Skeletal muscle tissue (tissue), 4 donors: ENCODE data around the gene ANO8. TPM values are rescaled to one million over a fixed set of nuclear protein-coding genes. Genes with fewer than 3 reads are reported as not detected.
"Not testable (repeated sequence)": the region's sequence is repeated elsewhere in the genome, so short reads cannot be mapped to it uniquely, and the experiment has no call there.

Source experiments
- H3K27ac ChIP-seq: one replicate; pipeline ENCODE4 v1.7.0; 2013; ENCODE audit warnings: mild to moderate bottlenecking, low read depth, low read length, inconsistent platforms
- H3K27me3 ChIP-seq, 3 donors: one replicate each; pipeline ENCODE4 v1.7.0; 2013; ENCODE audit warnings: low read length in 3 of 3; ENCODE audit not compliant: control insufficient read depth in 3 of 3, insufficient read depth in 3 of 3
- H3K36me3 ChIP-seq, 3 donors: one replicate each; pipeline ENCODE4 v1.7.0; 2013; ENCODE audit warnings: low read length in 3 of 3; ENCODE audit not compliant: control insufficient read depth in 3 of 3, insufficient read depth in 3 of 3
- H3K4me1 ChIP-seq, 3 donors: one replicate each; pipeline ENCODE4 v1.7.0; 2013; ENCODE audit warnings: low read length in 3 of 3, mild to moderate bottlenecking in 3 of 3; ENCODE audit not compliant: control insufficient read depth in 3 of 3, insufficient read depth in 3 of 3
- H3K4me3 ChIP-seq, 3 donors: one replicate each; pipeline ENCODE4 v1.7.0; 2013; ENCODE audit warnings: low read length in 3 of 3
- H3K9ac ChIP-seq, 3 donors: one replicate each; pipeline ENCODE4 v1.7.0; 2013; ENCODE audit warnings: low read length in 3 of 3, mild to moderate bottlenecking in 3 of 3, moderate library complexity in 2 of 3, low read depth in 1 of 3
- H3K9me3 ChIP-seq, 3 donors: one replicate each; pipeline ENCODE4 v1.7.0; 2013; ENCODE audit warnings: low read length in 3 of 3; ENCODE audit not compliant: control insufficient read depth in 3 of 3
- total RNA-seq: library from RNA; depleted of rRNA; stranded (reverse); fragments of >200 nt; gene quantifications from one replicate; pipeline ENCODE4 v1.2.3, GENCODE V29; 2014
- donor health status: Osteomylitis.

ANO8 gene
- total RNA-seq, 1 donor from 2014 or later = 1.6 TPM

DNA sequence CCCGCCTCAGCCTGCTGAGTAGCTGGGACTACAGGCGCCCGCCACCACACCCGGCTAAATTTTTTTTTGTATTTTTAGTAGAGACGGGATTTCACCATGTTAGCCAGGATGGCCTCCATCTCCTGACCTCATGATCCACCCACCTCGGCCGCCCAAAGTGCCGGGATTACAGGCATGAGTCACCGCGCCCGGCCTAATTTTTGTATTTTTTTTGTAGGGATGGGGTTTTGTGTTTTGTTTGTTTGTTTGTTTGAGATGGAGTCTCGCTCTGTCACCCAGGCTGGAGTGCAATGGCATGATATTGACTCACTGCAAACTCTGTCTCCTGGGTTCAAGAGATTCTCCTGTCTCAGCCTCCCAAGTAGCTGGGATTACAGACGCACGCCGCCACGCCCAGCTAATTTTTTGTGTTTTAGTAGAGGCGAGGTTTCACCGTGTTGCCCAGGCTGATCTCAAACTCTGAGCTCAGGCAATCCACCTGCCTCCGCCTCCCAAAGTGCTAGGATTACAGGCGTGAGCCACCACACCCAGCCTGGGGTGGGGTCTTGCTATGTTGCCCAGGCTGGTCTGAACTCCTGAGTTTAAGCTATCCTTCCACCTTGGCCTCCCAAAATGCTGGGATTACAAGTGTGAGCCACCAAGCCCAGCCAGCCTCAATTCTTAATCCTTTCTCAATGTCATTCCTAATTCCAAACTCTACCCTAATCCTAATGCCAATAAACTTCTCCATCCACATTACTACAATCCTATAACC, 29.4 kb upstream of the ANO8 start:
- not testable (repeated sequence) for H3K4me3 ChIP-seq, H3K27ac ChIP-seq, H3K9ac ChIP-seq, H3K27me3 ChIP-seq, H3K9me3 ChIP-seq, H3K36me3 ChIP-seq, H3K4me1 ChIP-seq

DNA sequence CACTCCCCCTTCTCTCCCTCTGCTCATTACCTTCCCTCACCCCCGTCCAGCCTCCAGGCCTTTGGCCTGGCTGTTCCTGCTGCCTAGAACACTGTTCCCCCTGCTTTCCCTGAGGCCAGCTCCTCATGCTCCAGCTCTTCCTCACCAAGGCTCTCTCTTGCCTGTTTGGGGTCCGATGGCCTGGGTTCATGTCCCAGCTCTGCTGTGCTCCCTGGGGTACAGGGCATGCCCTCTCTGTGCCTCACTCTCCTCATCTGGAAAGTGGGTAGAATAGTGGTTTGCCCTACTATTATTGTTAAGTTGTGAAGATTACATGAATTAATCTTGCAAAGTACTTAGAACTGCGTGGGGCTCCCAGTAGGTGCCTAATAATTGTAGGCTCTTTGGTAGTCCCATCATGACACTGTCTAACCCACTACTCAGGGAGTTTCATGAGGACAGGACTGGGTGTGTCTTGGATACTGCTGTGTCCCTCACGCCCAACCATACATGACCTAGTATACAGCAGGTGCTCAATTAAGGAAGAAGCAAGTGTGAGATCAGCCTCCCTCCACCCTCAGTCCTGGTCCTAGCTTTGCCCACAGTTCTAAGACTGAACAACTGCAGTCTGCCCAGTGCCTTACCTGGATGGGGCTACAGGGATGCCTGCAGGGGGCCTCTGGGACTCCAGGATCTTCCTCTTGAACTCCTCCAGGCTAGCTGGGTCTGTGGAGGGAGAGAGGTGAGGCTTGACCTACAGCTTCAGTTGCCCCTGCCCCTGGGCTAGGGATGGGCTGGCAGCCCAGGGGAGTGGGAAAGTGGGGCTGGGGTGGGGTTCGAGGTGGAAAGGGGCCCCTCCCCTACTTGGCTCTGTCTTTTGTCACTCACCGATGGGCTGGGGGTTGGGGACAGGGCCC, 25.5 kb upstream of the ANO8 start:
- no peak overlapping the region for H3K4me3 ChIP-seq
- H3K36me3 ChIP-seq = peaks cover 0 to 3% (median 0%) of the 10 kb centered on the region in 3 donors
- H3K9me3 ChIP-seq = no peaks in the 10 kb centered on the region
- H3K27me3 ChIP-seq = no peaks in the 10 kb centered on the region
- H3K4me1 ChIP-seq = peaks cover 0 to 5% (median 5%) of the 10 kb centered on the region in 3 donors
- no peak overlapping the region for H3K9ac ChIP-seq
- no peak overlapping the region for H3K27ac ChIP-seq

DNA sequence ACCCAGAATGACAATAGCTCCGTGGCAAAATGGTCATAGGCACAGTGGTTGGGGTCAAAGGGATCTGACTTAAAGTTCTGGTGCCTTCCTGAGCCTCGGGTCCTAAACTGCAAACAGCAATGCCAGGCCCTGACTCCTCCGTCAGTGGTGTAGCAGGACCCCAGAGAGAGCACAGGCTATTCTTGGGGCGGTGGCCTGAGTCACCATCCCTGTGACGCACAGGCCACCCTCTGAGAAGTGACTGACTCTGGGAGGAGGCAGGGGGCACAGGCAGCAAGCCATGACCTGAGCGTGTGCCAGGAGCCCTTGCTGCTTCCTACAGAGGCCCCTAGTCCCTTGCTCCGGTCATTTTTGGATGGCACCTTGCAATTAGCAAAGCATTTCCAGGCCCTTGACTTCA, 23.7 kb upstream of the ANO8 start:
- H3K27me3 ChIP-seq = no peaks in the 10 kb centered on the region
- no peak overlapping the region for H3K4me3 ChIP-seq
- peaks cover 0 to 5% (median 5%) of the 10 kb centered on the region in 3 donors for H3K4me1 ChIP-seq
- peaks cover 0 to 3% (median 0%) of the 10 kb centered on the region in 3 donors for H3K36me3 ChIP-seq
- no peak overlapping the region for H3K9ac ChIP-seq
- peak overlapping the region; percentile 9 for H3K27ac ChIP-seq
- no peaks in the 10 kb centered on the region for H3K9me3 ChIP-seq

DNA sequence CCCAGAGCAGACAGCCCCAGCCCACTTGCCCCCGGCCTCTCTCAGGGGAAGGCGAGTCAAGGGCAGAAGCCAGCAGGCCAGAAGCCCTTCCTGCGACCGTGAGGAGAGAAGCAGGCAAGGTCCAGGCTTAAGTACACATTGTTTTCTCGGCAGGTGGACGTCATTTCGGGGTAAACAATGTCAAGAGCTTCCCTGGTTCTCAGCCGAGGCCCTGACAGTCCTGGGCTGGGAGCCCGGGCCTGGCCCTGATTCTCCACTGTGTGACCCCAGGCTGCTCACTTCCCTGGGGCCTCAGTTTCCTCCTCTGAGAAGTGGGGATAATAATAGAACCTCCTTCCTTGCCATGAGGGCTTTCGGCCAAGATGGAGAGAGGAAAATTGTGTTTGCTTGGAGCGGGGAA, 23.1 kb upstream of the ANO8 start:
- Histone ChIP-seq H3K4me3 (no peak overlapping the region), H3K9ac (no peak overlapping the region), H3K4me1 (peaks cover 5 to 9% (median 8%) of the 10 kb centered on the region in 3 donors), H3K36me3 (peaks cover 0 to 3% (median 0%) of the 10 kb centered on the region in 3 donors), H3K9me3 (no peaks in the 10 kb centered on the region), H3K27ac (peak overlapping the region; percentile 9), H3K27me3 (no peaks in the 10 kb centered on the region)

DNA sequence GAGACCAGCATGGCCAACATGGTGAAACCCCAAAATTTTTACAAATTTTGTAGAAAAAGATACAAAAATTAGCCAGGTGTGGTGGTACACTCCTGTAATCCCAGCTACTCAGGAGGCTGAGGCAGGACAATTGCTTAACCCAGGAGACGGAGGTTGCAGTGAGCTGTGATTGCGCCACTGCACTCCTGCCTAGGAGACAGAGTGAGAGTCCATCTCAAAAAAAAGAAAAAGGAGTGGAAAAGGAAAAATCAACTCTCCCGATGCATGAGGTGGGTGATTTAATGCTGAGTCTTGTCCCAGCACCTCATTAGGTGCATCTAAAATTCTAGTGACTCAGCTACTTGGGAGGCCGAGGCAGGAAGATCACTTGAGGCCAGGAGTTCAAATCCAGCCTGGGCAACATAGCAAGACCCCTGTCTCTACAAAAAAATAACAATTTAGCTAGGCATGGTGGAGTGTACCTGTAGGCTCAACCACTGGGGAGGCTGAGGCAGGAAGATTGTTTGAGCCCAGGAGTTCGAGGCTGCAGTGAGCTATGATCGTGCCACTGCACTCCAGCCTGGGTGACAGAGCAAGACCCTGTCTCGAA, 22.5 kb upstream of the ANO8 start:
- Histone ChIP-seq H3K9ac (no peak overlapping the region), H3K4me1 (peaks cover 9 to 12% (median 10%) of the 10 kb centered on the region in 3 donors), H3K36me3 (peaks cover 0 to 3% (median 0%) of the 10 kb centered on the region in 3 donors), H3K27ac (no peak overlapping the region), H3K9me3 (no peaks in the 10 kb centered on the region), H3K27me3 (no peaks in the 10 kb centered on the region), H3K4me3 (no peak overlapping the region)

DNA sequence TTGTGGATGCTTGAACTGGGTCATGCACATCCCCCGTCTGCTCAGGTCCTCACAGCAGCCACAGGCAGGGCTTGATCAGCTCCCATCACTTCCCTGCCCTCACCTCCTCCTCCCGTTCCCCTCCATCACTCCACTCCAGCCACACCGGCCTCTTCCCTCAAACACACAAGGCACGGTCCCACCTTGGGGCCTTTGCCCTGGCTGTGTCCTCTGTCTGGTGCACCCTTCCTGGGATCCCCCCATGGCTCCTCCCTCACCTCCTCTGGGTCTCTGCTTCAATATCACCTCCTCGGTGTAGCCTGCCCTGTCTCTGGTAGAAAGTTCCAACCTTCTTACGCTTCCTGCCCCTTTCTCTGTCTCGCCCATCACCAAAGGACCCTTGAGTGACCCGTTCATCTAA, 18.7 kb upstream of the ANO8 start:
- Histone ChIP-seq H3K9ac (no peak overlapping the region), H3K4me3 (no peak overlapping the region), H3K36me3 (no peaks in the 10 kb centered on the region), H3K9me3 (no peaks in the 10 kb centered on the region), H3K27me3 (peaks cover 0 to 3% (median 0%) of the 10 kb centered on the region in 3 donors), H3K27ac (no peak overlapping the region), H3K4me1 (peaks cover 21 to 23% (median 22%) of the 10 kb centered on the region in 3 donors)

DNA sequence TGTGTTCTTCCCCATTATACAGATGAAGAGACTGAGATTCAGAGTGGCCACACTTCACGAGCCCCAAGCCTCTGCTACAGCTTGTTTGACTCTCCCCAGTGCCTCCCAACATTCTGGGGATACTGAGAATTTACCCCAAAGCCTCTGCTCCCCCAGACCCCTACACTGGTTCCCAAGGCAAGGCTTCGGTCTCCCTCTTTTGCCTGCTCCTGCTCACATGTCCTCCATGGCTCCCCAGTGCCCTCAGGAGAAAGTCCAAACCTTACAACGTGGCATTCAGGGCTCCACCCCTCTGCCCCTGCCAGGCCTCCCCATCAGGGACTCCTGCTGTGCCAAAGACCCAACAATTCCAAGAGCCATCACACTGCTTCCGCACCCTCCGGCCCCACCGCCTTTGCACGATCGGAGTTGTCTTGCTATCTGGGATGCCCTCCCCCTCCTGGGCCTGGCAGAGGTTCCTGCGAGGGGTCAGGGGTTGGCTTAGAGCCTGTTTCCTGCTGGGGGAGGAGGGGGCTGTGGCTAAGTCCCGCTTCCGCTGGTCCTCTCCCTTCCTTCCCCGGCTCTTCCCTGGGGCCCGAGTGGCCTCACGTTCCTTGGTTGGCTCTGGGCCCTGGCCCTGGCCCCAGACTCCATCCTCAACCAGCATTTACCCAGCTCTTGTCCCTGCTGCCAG, 18.1 kb upstream of the ANO8 start:
- Histone ChIP-seq H3K27me3 (peaks cover 0 to 3% (median 0%) of the 10 kb centered on the region in 3 donors), H3K4me1 (peaks cover 22 to 30% (median 27%) of the 10 kb centered on the region in 3 donors), H3K9ac (peak overlapping the region in 1 of 3 donors; percentile 16), H3K9me3 (no peaks in the 10 kb centered on the region), H3K36me3 (no peaks in the 10 kb centered on the region), H3K27ac (no peak overlapping the region), H3K4me3 (no peak overlapping the region)

DNA sequence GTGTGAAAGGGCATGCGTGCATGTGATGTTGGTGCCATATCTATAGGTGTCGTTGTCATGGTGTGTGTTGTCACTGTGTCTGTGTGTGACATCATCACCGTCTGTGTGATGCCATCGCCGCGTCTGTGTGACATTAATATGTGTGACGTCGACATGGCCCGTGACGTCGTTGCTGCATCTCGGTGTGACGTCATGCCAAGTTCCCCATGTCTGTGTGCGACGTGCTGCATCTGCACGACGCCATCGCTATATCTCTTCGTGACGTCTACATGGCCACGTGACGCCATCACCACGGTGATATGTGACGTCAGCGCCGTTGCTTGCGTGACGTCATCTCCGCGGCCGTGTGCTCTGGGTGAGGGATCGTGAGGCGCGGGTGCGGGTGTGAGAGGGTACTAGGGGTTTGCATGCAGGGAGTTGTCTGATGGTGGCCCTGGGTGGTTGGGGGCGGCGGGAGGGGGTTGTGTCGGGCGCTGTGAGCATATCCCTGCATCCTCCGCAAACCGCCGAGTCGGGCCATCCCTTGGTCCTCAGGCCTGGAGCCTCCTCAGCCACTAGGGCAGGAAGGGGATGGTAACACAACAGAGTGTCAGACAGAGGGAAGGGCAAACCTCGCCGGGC, 17.3 kb upstream of the ANO8 start:
- Histone ChIP-seq H3K4me3 (no peak overlapping the region), H3K36me3 (no peaks in the 10 kb centered on the region), H3K27ac (no peak overlapping the region), H3K9me3 (no peaks in the 10 kb centered on the region), H3K4me1 (peaks cover 29 to 38% (median 34%) of the 10 kb centered on the region in 3 donors), H3K9ac (no peak overlapping the region), H3K27me3 (peaks cover 0 to 3% (median 0%) of the 10 kb centered on the region in 3 donors)

DNA sequence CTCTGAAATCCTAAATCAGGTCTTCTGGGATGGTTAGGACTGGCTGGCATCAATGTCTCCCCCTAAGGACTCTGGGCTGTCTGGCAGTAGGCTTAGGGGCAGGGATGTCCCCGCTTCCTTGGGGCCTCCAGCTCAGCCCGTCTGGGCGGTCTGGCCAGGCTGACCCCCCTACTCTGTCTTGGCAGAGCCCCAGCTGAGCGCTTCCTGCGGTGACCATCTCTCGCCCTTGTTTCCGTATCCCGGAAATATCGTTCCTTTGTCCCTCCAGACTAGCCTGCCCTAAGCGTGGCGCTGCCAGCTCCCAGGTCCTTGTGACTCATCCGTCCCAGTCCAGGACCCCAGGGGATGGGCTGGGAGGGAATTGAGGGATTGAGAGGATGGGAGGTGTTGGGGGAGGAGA, 14.0 kb upstream of the ANO8 start:
- peak overlapping the region in 2 of 3 donors; percentile 22 to 23 for H3K4me3 ChIP-seq
- H3K27ac ChIP-seq = peak overlapping the region; percentile 87
- peak overlapping the region in 1 of 3 donors; percentile 45 for H3K9ac ChIP-seq
- H3K36me3 ChIP-seq = no peaks in the 10 kb centered on the region
- H3K4me1 ChIP-seq = peaks cover 34 to 45% (median 39%) of the 10 kb centered on the region in 3 donors
- peaks cover 0 to 3% (median 0%) of the 10 kb centered on the region in 3 donors for H3K27me3 ChIP-seq
- H3K9me3 ChIP-seq = no peaks in the 10 kb centered on the region
